ENCODE data around the gene DRICH1.

DNA sequence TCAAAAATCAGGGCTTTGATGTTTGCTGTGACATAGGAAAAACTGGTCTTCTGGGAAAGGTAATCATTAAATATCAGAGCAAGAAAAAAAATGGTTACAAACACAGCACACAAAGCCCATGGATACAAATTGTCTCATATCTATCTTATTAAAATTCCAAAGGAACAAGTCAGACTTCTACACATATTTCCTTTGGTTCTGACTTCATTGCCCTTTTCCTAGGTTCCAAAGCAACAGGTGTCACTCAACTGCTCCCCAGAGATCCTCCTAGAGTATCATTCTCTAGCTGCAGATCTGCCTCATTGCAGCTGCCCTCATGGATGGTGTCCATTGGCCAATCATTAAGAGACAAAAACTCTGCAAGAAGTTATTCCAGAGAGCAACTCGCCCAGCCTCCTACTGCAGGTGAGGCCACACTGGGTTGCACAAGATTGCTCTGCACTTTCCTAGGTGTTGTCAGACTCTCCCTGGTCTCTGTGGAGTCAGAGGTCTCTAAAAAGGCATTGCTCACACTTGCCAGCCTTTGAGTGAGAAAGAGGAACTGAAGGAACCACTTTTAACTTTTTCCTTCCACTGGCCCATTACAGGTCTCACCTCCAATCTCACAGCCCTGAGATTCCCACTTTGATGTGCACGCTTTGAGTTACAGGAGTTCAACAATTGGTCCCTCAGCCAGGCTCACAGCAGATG, 5.7 kb downstream of the DRICH1 start:
- no peak for TF ChIP-seq RFX5 (IDR thresholded peaks at IDR 0.05; ENCODE audit: low read depth, low read length)
- TF ChIP-seq XRCC5 (optimal IDR thresholded peaks at IDR 0.05; ENCODE audit: low read length): no peak
- TF ChIP-seq, protein P1, sequence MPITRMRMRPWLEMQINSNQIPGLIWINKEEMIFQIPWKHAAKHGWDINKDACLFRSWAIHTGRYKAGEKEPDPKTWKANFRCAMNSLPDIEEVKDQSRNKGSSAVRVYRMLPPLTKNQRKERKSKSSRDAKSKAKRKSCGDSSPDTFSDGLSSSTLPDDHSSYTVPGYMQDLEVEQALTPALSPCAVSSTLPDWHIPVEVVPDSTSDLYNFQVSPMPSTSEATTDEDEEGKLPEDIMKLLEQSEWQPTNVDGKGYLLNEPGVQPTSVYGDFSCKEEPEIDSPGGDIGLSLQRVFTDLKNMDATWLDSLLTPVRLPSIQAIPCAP (CRISPR knock-in tag; IDR thresholded peaks at IDR 0.05; ENCODE audit: low read depth): no peak
- TF ChIP-seq POLR2AphosphoS5 (IDR thresholded peaks at IDR 0.05; ENCODE audit: low read depth, low read length): no peak
- no peak for TF ChIP-seq ZNF598 (CRISPR knock-in tag; IDR thresholded peaks at IDR 0.05; ENCODE audit: borderline replicate concordance)
- no peak for TF ChIP-seq POLR2A (IDR thresholded peaks at IDR 0.05; ENCODE audit: insufficient read depth in 1 of 2, low read depth in 2 of 2, low read length in 2 of 2)
- no peak for TF ChIP-seq ZFY (CRISPR knock-in tag; IDR thresholded peaks at IDR 0.05)
- TF ChIP-seq CEBPB (IDR thresholded peaks at IDR 0.05; ENCODE audit: borderline replicate concordance, low read depth, low read length): no peak
